Stimulated activated CD4-positive, alpha-beta T cell treated with anti-CD3 and anti-CD28 coated beads, TNF-alpha, amount 100 ng/mL, for 1 hour (primary cell): ENCODE measurements around the gene DYNLT2.

Experiments used
- DNase-seq, 3 donors: peaks; one replicate each; pipeline ENCODE4 v3.0.0-alpha.2; 2020; ENCODE audit warnings: low read depth in 3 of 3, low spot score in 1 of 3

The DYNLT2 gene

DNA sequence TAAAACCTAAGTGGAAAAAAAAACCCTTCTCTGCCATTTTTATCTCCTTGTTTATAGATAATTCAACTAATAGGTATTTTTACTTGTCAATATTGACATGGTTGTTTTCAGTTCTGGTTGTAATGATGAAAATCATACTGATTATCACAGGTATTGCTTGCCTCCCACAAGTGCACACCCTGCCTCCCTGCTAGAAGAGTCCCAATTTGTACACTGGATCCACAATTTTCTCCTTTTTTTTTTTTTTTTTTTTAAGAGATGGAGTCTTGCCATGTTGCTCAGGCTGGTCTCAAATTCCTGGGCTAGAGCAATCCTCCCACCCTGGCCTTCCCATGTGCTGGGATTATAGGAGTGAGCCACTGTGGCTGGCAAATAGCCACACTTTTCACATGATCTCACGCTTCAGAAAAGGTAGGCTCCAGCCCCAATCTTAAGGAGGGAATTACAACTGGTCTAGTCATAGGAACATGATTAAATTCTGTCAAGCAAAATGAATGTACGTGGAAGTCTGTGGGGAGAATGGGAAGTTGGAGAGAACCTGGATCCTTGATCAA is 12.3 kb downstream of the DYNLT2 start:
- DNase-seq, result no peak

DNA sequence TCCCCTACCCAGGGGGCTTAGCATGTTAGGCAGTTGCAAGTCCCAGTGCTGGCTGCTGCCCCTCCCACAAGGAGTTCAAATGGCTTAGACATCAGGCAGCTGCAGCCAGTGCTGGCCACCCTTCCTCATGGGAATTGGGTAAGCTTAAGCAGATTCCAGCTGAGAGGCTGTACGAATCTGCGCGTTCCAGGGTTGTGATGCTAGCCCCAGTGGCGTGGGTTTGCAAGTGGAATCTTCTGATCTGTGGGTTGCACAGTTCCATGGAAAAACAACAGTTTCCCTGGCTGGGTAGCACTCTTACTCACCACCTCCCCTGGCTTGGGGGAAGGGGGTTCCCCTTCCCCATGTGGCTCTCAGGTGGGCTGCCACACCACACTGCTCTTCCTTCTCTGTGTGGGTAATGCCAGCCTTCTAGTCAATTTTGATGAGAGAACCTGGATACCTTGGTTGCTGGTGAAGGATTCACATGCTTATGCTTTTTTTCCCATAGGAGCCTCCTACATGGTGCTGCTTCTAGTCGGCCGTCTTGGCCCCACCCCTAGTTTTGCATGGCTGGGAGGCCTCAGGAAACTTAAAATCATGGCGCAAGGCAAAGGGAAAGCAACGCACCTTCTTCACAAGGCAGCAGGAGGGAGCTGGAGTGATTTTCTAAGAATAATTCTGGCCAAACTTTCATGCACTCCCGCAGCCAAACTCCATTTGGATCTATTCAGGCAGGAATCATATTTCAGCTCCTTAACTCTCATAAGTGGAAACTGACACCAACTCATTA is 13.0 kb downstream of the DYNLT2 start:
- no peak for DNase-seq

DNA sequence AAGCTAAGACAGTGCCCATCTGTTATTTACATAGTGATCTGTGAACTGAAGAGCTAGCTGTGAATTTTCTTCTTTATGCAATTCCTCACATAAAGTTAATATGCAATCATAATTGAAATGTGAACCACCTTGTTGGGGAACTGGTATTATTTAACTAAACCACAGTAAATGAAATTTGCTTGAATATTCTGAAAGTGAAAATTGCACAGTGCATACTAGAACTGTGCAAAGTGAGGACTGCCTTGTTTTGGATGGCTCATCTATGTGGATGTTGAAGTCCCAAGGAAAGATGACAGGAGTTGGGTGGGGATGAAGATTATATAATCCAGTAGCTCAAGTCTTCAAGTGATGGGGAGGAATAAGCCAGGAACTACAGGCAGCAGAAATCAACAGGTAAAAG is 21.4 kb downstream of the DYNLT2 start:
- DNase-seq, result no peak

DNA sequence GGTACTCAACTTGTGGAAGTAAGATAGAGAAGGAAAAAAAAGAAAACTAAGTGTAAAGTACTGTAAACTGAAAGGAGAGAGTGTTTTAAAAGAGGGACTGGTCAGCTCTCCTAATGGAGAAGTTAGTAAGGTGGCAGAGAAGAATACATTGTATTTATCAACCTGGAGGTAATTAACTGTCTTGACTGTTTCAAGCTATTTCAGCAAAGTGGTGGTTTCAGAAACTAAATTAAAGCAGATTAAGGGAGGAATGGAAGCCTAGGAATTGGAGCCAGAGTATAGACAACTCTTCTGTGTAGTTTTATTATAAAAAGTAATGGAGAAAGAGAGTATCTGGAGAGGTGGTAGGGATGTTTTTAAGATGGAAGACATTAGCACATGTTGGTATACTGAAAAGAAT is 24.4 kb downstream of the DYNLT2 start:
- DNase-seq, result no peak

DNA sequence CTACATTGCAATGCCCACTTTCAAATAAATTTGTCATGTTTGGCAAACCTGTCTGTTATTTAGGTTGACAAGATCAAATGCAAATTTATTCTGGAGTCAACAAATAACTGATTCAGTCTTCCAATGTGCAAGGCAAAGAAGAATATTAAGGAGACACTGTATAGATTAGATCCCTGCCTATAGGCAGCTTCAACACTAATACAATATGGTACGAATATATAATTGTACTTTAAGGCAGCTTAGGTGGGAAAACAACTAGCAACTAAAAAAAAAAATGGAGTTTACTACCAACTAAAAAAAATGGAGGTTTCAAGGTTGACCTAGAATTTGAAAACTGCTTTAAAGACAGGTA is 25.3 kb downstream of the DYNLT2 start:
- no peak for DNase-seq

DNA sequence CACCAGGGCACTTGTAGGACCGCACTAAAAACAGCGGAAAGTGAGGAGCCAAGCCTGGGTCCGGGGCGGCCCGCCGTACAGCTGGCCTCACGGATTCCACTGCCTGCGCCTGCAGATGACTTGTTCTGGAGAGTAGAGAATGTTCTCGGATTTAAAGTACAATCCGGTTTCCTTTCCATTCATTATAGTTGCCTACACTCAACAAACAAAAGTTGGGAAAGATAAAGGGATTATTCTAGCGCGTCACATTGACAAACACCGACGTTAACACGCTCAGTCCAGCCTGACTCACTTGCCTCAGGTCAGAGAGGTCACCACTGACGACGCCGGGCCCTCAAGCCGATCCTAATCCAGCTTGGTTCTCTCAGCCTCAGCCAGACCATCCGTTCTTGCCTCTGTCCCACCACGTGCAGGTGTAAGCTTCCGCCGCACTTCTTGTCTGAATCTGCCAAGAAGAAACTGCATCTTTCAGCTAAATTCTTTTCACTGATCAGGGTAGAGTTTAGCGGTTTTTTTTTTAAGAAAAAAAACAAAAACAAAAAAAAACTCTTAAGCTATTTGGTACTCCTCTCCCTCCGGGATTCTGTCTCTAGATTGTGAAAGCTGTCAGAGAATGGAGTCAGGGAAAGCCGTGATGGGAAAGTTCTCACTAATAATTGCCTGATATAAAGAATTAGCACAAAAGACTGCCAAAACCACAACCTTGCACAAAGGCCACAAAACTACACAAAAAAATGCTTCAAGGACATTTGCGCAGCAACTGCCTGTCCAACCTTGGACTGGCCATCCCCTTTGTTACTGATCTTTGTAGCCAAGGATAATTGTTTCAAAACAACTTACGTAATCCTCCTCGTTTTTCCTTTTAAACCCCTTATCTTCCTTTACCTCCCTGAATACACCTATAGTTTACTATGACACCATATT is 26.0 kb downstream of the DYNLT2 start:
- peak in 1 of 3 donors; percentile 4 for DNase-seq

DNA sequence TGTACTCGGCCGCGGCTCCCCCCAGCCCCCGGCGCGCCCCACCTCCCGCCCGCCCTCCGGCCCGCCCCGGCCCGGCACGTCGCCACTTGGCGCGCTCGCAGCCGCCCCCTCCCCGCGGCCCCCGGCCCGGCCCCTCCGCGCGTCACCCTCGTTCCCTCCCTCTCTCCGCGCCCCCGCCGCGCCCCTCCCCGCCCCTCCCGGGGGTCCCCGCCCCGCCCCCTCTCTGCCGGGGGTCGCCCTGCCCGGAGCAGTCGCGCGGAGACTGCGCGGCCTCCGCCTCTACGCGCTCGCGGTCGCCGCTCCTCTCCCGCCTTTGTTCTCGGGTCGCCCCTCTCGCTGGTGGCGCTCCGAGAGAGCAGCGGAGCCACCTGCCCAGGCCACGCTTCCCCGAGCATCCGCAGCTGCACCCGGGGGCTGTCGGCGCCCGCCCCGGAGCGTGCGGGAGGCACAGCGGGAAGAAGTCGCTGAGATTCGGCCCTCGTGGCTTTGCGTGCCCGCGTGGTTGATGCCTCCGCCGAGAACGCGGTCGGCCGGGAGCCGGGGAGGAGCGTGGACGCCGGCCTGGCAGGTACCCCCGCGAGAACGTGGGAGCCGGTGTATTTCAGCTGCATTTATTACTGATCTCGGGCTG is 26.8 kb downstream of the DYNLT2 start, which contains the start of gene PHF10:
PHF10 (minus strand) TSS at position 7 of the 631 bp plus-strand sequence. CDS start 569 bp downstream, outside the sequence.
- peak in 2 of 3 donors; percentile 47 to 67 for DNase-seq

DNA sequence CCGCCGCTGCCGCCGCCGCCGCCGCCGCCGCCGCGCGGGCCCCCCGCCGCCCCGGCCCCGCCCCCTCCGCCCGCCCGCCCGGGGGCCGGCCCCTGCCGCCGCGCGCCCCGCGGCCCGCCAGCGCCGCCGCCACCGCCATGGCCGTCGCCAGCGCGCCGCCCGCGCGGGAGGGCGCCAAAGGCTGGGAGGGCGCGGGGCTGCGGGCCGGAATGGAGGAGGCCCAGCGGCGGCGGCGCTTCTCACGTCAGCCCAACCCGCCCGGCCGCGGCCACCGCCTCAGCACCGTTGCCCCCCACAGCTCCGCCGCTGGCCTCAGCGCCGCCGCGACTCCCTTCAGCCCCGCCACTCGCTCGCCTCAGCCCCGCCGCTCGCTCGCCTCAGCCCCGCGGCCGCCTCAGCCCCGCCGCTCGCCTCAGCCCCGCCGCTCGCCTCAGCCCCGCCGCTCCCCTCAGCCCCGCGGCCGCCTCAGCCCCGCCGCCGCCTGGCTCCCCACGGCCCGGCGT is 27.3 kb downstream of the DYNLT2 start:
- peak in 1 of 3 donors; percentile 39 for DNase-seq

DNA sequence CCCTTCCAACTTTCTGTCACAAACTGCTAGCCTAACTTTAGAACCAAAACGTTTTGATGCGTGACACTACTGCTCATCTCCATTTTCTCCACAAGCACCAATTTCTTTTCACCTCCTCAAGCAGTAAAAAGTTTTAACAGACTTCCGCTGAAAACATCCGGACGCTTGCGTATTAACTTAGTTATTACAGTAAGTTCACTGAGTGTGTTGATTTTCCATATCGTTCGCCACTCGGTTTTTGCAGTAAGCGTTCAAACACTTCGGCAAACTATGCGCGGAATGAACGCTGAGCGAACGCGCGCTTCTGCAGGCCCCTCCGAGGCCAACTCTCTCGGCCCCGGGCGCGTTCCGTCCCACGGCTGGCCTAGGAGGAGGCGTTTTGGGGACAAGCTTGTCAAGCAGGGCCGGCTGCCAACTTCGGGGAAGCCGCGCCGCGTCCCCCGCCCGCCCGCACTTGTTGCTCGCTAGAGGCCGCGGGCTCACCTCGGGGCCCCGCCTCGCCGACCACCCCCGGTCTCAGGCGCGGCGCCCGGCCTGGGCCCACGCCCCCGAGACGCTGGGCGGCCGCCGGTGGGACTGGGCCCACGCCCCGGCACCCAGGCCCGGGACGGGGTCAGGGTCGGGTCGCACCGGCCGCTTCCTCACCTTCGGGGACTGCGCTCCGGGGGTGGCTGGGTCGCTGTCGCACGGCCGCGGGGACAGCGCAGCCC is 28.0 kb downstream of the DYNLT2 start:
- peak in 2 of 3 donors; percentile 35 to 52 for DNase-seq

DNA sequence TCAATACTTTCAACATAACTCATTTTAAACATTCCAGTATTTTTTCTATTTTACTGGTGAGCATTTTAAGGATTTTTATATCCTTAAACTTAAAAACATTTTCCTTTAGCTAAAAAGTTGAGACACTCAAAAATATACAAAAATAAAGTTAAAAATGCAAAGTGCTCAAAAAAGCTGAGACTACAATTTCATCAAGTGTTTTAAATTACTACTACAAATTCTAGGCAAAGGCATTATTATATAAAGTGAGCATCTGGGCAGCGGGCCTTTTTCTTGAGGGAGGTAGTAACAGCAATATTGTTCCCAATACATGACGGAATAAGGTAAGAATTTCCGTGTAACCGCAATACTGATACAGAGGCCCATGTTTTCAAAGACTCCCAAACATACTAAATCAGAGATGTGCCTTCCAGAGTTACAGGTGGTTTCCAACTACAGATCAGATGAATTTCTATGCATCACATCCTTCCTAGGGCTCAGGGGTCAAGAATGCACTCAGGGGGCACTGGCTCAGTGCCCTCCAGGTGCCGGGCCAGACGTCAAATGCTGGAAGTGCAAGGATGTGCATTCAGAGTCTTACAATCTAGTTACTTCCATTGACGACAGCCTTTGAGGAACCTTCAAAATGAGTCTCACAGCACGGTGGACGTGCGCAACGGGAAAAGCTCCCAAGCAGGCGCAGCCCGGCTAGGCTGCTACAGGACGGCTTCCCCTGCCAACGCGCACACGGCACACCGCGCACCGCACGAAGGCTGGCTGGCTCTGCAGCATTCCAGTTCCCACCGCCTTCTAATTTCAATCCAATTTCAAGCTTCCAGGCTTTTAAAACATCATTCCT is 28.8 kb downstream of the DYNLT2 start:
- DNase-seq, result no peak

DNA sequence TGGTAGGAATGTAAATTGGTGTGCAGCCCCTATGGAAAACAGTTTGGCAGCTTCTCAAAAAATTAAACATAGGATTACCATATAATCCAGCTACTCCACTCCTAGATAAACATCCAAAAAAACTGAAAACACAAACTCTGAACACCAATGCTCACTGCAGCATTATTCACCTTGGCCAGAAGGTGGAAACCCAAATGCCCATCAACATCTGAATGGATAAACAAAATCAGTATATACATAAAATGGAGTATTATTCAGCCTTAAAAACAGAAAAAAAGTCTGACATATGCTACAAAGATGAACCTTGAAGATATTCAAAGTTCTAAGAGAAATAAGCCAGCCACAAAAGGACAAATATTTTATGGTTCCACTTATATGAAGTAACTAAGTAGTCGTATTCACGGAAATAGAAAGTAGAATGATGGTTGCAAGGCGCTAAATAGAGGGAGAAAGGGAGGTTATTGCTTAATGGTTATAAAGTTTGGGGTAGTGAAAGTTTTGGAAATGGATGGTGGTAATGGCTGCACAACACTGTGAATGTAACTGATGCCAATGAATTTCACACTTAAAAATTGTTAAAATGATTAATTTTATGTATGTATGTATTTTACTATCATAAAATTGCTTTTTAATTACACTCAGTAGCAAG is 31.0 kb downstream of the DYNLT2 start:
- DNase-seq, result no peak

DNA sequence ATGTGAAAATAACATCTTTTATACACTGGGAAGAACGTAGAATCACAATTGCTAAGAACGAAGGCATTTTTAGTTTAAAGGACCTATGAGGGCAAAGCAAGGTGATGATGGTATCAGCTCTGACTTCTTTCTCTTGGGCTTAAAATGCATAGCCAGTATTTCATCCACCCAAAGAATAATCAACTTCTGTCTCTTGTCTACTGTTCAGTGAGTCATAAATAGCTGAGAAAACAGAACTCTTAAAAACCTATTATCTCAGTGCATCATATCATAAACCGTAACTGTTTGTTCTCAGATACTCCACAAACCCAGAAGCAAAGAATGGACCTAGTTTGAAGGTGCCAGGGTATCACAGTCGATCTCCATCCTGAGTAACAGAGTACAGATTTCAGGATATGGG is 32.3 kb downstream of the DYNLT2 start:
- DNase-seq, result no peak

DNA sequence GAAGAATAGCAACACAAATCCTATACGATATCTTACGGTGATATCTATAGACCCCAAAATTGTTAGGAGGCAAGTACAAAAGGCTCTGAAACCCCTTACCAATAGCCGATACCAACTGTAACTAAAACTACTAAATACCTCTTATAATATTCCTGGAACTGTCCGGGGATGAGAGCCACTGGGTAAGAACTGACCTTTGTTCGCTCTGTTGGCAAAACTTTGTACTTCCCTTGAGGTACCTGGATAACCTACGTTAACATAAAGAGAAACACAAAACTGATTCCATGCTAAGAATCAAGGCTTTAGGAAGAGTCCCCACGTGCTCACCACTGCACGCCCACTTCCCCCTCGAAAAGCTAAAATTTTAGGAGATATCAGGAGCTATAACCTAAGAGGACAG is 36.8 kb downstream of the DYNLT2 start:
- no peak for DNase-seq

DNA sequence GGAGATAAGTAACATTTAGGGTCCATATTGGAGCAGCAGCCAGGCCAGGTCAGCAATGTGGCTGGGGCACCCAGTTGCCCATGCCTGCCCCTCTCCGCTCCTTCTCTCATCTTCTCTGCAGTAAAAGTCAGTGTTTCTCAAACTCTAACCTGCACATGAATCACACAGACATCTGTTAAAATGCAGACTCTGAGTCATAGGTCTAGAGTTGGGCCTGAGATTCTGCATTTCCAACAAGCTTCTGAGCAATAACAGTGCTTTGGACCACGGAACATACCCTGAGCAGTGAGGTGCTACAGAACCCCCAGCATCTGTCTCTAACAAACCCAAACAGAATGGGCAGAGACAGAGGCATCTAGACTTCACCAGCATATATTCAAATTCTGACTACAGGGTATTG is 37.2 kb downstream of the DYNLT2 start:
- no peak for DNase-seq

DNA sequence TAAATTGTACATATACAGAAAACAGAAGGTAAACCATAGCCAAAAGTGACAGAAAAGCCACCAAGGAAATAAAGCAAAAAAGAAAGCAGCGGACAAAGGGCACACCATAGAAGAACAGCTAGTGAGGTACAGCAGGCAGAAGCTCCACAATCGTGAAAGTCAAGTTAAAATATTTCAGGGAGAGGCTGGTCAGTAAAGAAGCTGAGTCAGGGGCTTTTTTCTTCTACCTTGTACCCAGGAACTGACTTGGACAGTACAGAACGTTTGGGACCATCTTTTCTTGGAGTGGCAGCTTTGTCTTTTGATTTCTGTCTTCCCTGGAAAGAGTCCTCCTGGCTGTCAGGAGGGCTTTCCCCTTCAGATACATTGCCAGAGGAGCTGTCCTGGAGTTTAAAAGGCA is 41.4 kb downstream of the DYNLT2 start:
- DNase-seq, result no peak

DNA sequence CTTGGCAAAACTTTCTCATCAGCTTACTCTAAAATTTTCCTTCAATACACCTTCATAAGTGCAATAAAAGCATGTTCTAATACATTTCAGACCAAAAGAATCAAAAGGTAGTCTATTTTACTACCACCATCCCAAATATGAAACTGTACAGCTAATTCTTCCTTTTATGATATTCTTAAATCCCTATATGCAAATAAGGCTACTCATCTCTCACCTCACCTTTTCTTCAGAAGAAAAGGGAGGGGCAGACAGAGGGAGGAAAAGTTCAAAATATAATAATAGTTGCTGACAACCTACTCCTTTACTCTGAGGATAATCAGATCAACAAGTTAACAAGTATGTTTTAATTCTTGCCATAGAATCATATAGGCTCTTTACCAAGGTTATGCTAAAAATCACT is 42.1 kb downstream of the DYNLT2 start:
- no peak for DNase-seq

DNA sequence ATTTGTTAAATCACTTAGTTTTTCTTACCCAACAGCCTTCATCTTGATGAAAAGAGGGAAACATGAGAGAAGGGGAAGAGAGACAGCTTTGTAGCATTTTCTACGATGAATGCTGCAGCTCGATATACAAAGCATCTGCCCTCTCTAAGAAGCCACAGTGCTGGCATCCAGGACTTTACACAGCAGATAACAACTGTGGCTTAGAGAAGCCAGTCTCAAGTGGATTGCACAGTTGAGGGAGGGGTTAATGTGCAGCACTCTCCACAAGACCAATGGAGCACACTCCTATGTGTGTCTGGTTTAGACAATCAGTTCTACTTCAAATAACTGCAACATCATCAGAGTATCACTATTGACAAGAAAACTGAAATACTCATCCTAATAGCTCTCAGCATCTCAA is 43.6 kb downstream of the DYNLT2 start:
- DNase-seq, result no peak

DNA sequence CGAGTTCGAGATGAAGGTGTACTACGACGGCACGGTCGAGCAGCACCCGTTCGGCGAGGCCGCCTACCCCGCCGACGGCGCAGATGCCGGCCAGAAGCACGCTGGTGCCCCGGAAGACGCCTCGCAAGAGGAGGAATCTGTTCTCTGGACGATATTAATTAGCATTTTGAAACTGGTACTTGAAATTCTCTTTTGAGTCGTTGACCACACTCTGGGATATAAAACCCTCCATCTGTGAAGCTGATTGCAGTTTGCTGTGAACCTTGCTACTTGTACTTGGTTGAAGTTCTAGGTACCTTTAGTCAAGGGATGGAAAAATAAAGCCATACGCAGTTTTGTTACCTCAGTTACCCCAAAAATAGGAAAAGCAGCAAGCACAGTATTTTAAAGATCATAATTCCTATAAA is 48.5 kb downstream of the DYNLT2 start:
- peak in 1 of 3 donors; percentile 22 for DNase-seq
